Endothelial cell of umbilical vein (primary cell): Measurements from ENCODE around the gene GIGYF2. TPM values are rescaled to one million over a fixed set of nuclear protein-coding genes. Genes with fewer than 3 reads are reported as not detected.

Experiments used
- BruUV-seq: library from RNA; stranded (reverse); fragments of 400-500 nt; replicated peaks from 2 replicates; lab custom pipeline; 2021; lab: Mats Ljungman, UMichigan
- CTCF ChIA-PET: fragments of 300-600, 350-600 bp; sonication (Branson Sonifier 250); formaldehyde crosslinking; loops from one replicate; lab custom pipeline; 2021; ENCODE audit warnings: antibody characterized with exemption, inconsistent platforms; lab: Charles Lee
- POLR2A ChIA-PET: fragments of 300-600, 350-600 bp; sonication (Branson Sonifier 250); formaldehyde crosslinking; loops from one replicate; lab custom pipeline; 2021; ENCODE audit warnings: antibody characterized with exemption, inconsistent platforms; lab: Charles Lee
- DNase-seq: peaks from one replicate; pipeline ENCODE4 v3.0.0-alpha.2; 2011; ENCODE audit warnings: low read depth, low spot score
- FAIRE-seq: peaks from 2 replicates; lab custom pipeline; 2011; peaks lifted over from hg19 to GRCh38; lab: Jason Lieb, UNC
- H2AFZ ChIP-seq: 2 replicates; pipeline ENCODE4 v1.6.0; 2012; ENCODE audit warnings: low read depth, low read length, control low read depth, inconsistent platforms
- H3K27ac ChIP-seq: 2 replicates; pipeline ENCODE4 v1.5.1; 2011; ENCODE audit warnings: low read depth, mild to moderate bottlenecking, control low read depth, low read length, moderate library complexity; ENCODE audit not compliant: insufficient read depth
- H3K27me3 ChIP-seq, 2 experiments: 2 replicates each; pipeline versions ENCODE4 v1.6.0 to v1.6.1; 2011; ENCODE audit warnings: low read length in 2 of 2, mixed read lengths in 1 of 2; ENCODE audit not compliant: control insufficient read depth in 2 of 2, insufficient read depth in 2 of 2
- H3K36me3 ChIP-seq, 2 experiments: 2 replicates in 1 of 2; 3 replicates in 1 of 2; pipeline ENCODE4 v1.5.1; 2011; ENCODE audit warnings: low read length in 2 of 2, mild to moderate bottlenecking in 1 of 2, moderate library complexity in 1 of 2; ENCODE audit not compliant: control insufficient read depth in 2 of 2, insufficient read depth in 2 of 2; ENCODE audit errors: extremely low read depth in 1 of 2
- H3K4me1 ChIP-seq: 3 replicates; pipeline ENCODE4 v1.5.1; 2011; ENCODE audit warnings: mild to moderate bottlenecking, low read length; ENCODE audit not compliant: control insufficient read depth, insufficient read depth; ENCODE audit errors: extremely low read depth
- H3K4me2 ChIP-seq: 2 replicates; pipeline ENCODE4 v1.6.1; 2011; ENCODE audit warnings: low read length, control low read depth, mixed read lengths; ENCODE audit not compliant: insufficient read depth
- H3K4me3 ChIP-seq, 3 experiments: fragments of 200-600 bp in 1 of 3; sonication (generic), shearing (Covaris generic) in 1 of 3; replicated peaks in 1 of 3; 2 replicates each; pipeline ENCODE4 v1.5.1; 2011 to 2016; ENCODE audit warnings: control low read depth in 3 of 3, low read length in 3 of 3, mild to moderate bottlenecking in 2 of 3, inconsistent platforms in 1 of 3, low read depth in 1 of 3, moderate library complexity in 1 of 3; ENCODE audit not compliant: insufficient read depth in 1 of 3
- H3K79me2 ChIP-seq: 2 replicates; pipeline ENCODE4 v1.6.0; 2012; ENCODE audit warnings: low read length, inconsistent platforms; ENCODE audit not compliant: control insufficient read depth, insufficient read depth
- H3K9ac ChIP-seq: replicated peaks from 2 replicates; pipeline ENCODE3; 2011; ENCODE audit warnings: low read length, control low read depth; ENCODE audit not compliant: insufficient read depth; ENCODE audit errors: extremely low read depth
- H3K9me1 ChIP-seq: replicated peaks from 3 replicates; pipeline ENCODE4 v1.6.0; 2011; ENCODE audit warnings: mild to moderate bottlenecking, low read length; ENCODE audit not compliant: control insufficient read depth, insufficient read depth; ENCODE audit errors: extremely low read depth
- H3K9me3 ChIP-seq: replicated peaks from 2 replicates; pipeline ENCODE4 v1.5.1; 2012; ENCODE audit warnings: low read length, inconsistent platforms; ENCODE audit not compliant: control insufficient read depth, insufficient read depth
- H4K20me1 ChIP-seq: replicated peaks from 2 replicates; pipeline ENCODE3; 2011; ENCODE audit warnings: mild to moderate bottlenecking, low read length; ENCODE audit not compliant: control insufficient read depth, insufficient read depth; ENCODE audit errors: extremely low read depth
- EZH2 ChIP-seq: IDR thresholded peaks from 2 replicates; pipeline ENCODE4 v1.6.1; 2012; ENCODE audit warnings: borderline replicate concordance, low read depth, mild to moderate bottlenecking, moderate library complexity, low read length, inconsistent platforms; ENCODE audit not compliant: severe bottlenecking
- FOS ChIP-seq: IDR thresholded peaks from 2 replicates; pipeline ENCODE4 v1.6.1; 2011; ENCODE audit warnings: mild to moderate bottlenecking, low read length, moderate library complexity, borderline replicate concordance; ENCODE audit not compliant: insufficient read depth
- MYC ChIP-seq: IDR thresholded peaks from one replicate; pipeline ENCODE4 v1.6.1; 2011; ENCODE audit warnings: mild to moderate bottlenecking, low read depth, low read length
- POLR2A ChIP-seq: IDR thresholded peaks from 2 replicates; pipeline ENCODE4 v1.6.1; 2012; ENCODE audit warnings: low read depth, mild to moderate bottlenecking, control low read depth, low read length
- POLR2AphosphoS5 ChIP-seq: IDR thresholded peaks from 2 replicates; pipeline ENCODE4 v1.6.1; 2012; ENCODE audit warnings: low read depth, mild to moderate bottlenecking, control low read depth, low read length, moderate library complexity; ENCODE audit not compliant: insufficient read depth
- dilution Hi-C: fragments of 300-500 bp; cut with MboI; formaldehyde crosslinking; loops from one replicate; pipeline ENCODE4 v1.15.0; 2019; ENCODE audit warnings: low sequenced_read_pairs; ENCODE audit not compliant: extremely low pct_ligation_motif_present
- intact Hi-C: fragments of 100-400 bp; cut with micrococcal nuclease; formaldehyde crosslinking; loops from one replicate; pipeline ENCODE4 v1.10.0; 2022
- polyA plus RNA-seq, 4 experiments: library from polyadenylated mRNA; depleted of rRNA in 3 of 4; stranded (reverse) in 3 of 4; unstranded in 1 of 4; fragments of >200 nt; gene quantifications; 2 replicates each; pipeline versions ENCODE4 v1.2.1 to v1.2.3, GENCODE V29; 2011 to 2012; ENCODE audit warnings: missing spikeins in 1 of 4
- total RNA-seq: library from RNA; stranded (reverse); gene quantifications from 2 replicates; pipeline ENCODE4 v1.2.3, GENCODE V29; 2021
- TF ChIP-seq, protein P1 (sequence below), 2 donors: IDR thresholded peaks; 1 replicate in 1 of 2; 2 replicates in 1 of 2; pipeline ENCODE4 v1.5.1; 2011; ENCODE audit warnings: low read length in 2 of 2, mild to moderate bottlenecking in 2 of 2, moderate library complexity in 2 of 2, control low read depth in 1 of 2, inconsistent platforms in 1 of 2, low read depth in 1 of 2; ENCODE audit not compliant: insufficient read depth in 1 of 2; ENCODE audit errors: extremely low read depth in 1 of 2

Gene GIGYF2
- total and polyA plus RNA-seq, 2 donors (not counting 3 experiments of a cell fraction or from before 2014, with no cell fraction given), result 22.9 to 56.4 TPM

DNA sequence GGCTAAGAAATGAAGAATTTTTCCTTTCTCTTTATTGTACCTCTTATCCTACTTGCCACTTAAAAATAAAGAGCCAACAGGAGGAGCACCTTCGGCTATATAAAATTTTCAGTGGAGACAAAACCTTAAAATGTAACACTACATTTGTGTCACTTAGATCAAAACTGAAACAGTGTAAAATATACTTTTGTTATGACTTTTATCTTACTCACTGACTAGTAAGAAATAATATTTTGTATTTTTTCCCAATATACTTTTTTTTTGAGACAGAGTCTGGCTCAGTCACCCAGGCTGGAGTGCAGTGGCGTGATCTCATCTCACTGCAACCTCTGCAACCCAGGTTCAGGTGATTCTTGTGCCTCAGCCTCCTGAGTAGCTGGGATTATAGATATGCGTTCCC is 50.9 kb downstream of the GIGYF2 start:
- BruUV-seq, result no TSS peak
- H4K20me1 ChIP-seq, result no peaks in the 10 kb centered on the region
- CTCF ChIA-PET, result no interaction called here
- TF ChIP-seq MYC (no peak), EZH2 (no peak), POLR2AphosphoS5 (no peak)
- TF ChIP-seq, protein P1, sequence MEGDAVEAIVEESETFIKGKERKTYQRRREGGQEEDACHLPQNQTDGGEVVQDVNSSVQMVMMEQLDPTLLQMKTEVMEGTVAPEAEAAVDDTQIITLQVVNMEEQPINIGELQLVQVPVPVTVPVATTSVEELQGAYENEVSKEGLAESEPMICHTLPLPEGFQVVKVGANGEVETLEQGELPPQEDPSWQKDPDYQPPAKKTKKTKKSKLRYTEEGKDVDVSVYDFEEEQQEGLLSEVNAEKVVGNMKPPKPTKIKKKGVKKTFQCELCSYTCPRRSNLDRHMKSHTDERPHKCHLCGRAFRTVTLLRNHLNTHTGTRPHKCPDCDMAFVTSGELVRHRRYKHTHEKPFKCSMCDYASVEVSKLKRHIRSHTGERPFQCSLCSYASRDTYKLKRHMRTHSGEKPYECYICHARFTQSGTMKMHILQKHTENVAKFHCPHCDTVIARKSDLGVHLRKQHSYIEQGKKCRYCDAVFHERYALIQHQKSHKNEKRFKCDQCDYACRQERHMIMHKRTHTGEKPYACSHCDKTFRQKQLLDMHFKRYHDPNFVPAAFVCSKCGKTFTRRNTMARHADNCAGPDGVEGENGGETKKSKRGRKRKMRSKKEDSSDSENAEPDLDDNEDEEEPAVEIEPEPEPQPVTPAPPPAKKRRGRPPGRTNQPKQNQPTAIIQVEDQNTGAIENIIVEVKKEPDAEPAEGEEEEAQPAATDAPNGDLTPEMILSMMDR (IDR thresholded peaks at IDR 0.05; ENCODE audit: extremely low read depth in 1 of 2, insufficient read depth in 1 of 2, low read depth in 1 of 2, low read length in 2 of 2), result no peak
- no peak for FAIRE-seq
- POLR2A ChIA-PET, result no interaction called here
- no peaks in the 10 kb centered on the region for H3K9me3 ChIP-seq
- H3K36me3 ChIP-seq, result peaks cover 7 to 17% of the 10 kb centered on the region in 2 experiments
- no peak for DNase-seq
- H3K79me2 ChIP-seq, result peaks cover 2% of the 10 kb centered on the region
- no peaks in the 10 kb centered on the region for H3K27me3 ChIP-seq
- no peak overlapping the region for H3K9ac ChIP-seq
- no peak overlapping the region for H3K4me2 ChIP-seq
- no peak overlapping the region for H3K27ac ChIP-seq
- intact Hi-C loops, result no loop called here
- no peak overlapping the region for H3K4me3 ChIP-seq
- no peak overlapping the region for H2AFZ ChIP-seq
- dilution Hi-C loops, result no loop called here
- no peaks in the 10 kb centered on the region for H3K4me1 ChIP-seq
- no peaks in the 10 kb centered on the region for H3K9me1 ChIP-seq

DNA sequence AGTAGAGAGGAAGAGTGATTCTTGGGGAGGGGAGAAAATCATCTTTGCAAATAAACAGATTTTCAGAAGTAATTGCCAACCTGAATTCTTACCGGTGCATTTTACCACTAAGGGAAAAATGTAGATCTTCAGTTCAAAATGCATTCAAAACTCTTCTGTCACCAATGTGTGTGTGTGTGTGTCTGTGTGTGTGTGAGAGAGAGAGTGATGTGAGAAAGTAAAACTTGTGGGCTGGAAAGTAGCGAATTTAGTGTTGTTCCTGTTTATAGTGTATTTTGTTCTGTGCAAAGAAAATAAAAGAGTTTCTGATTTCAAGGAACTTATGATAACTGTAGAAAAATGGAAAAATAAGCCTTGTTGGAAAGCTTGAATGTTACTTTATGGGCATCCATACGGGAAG is 52.2 kb downstream of the GIGYF2 start:
- peaks cover 7 to 19% of the 10 kb centered on the region in 2 experiments for H3K36me3 ChIP-seq
- FAIRE-seq, result no peak
- H3K9me1 ChIP-seq, result no peaks in the 10 kb centered on the region
- TF ChIP-seq POLR2A (no peak), POLR2AphosphoS5 (no peak), FOS (no peak)
- TF ChIP-seq, protein P1 (IDR thresholded peaks at IDR 0.05; ENCODE audit: extremely low read depth in 1 of 2, insufficient read depth in 1 of 2, low read depth in 1 of 2, low read length in 2 of 2), result no peak
- no peaks in the 10 kb centered on the region for H3K9me3 ChIP-seq
- H3K27ac ChIP-seq, result no peak overlapping the region
- ChIA-PET POLR2A (no interaction called here), CTCF (interaction anchor here (0.6 kb wide), 1 partner anchor 87 kb away, joined by 3 read pairs; no protein-coding TSS in a partner anchor)
- intact Hi-C loops (no loop called here), dilution Hi-C loops (no loop called here)
- H3K4me3 ChIP-seq, result no peak overlapping the region
- H2AFZ ChIP-seq, result no peak overlapping the region
- H3K27me3 ChIP-seq, result no peaks in the 10 kb centered on the region
- no peak for DNase-seq
- H4K20me1 ChIP-seq, result no peaks in the 10 kb centered on the region
- H3K4me2 ChIP-seq, result no peak overlapping the region
- no TSS peak for BruUV-seq
- H3K4me1 ChIP-seq, result no peaks in the 10 kb centered on the region
- no peaks in the 10 kb centered on the region for H3K79me2 ChIP-seq
- H3K9ac ChIP-seq, result no peak overlapping the region
